Sigmoid colon (tissue), 3 donors: ENCODE data around the gene FILIP1.

Experiments
- POLR2A ChIP-seq, 2 donors: fragments of 450-650 bp; IDR thresholded peaks; one replicate each; pipeline ENCODE4 v1.6.1; 2016; ENCODE audit warnings: antibody characterized with exemption in 2 of 2, mild to moderate bottlenecking in 2 of 2, moderate library complexity in 2 of 2
- TF ChIP-seq, protein P1 (sequence below), 4 experiments: fragments of 450-650 bp in 3 of 4; fragments of 200-600 bp in 1 of 4; IDR thresholded peaks; one replicate each; pipeline ENCODE4 v1.5.1; 2016 to 2019; ENCODE audit warnings: antibody characterized with exemption in 4 of 4, mild to moderate bottlenecking in 3 of 4, moderate library complexity in 2 of 4

DNA sequence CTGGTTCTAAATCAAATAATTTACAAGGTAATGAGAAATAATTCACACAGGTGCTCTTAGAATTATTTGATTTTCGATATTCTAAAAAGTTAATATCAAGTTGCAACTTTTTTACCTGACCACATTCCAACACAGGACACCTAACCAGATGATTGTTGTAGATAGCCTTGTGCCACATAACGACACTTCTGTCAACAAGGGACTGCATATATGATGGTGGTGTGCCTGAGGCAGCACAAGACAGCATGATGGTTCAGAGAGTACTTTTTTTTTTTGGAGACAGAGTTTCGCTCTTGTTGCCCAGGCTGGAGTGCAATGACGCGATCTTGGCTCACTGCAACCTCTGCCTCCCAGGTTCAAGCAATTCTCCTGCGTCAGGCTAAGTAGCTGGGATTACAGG is 142.8 kb downstream of the FILIP1 start:
- no peak for TF ChIP-seq POLR2A (IDR thresholded peaks at IDR 0.05)
- TF ChIP-seq, protein P1, sequence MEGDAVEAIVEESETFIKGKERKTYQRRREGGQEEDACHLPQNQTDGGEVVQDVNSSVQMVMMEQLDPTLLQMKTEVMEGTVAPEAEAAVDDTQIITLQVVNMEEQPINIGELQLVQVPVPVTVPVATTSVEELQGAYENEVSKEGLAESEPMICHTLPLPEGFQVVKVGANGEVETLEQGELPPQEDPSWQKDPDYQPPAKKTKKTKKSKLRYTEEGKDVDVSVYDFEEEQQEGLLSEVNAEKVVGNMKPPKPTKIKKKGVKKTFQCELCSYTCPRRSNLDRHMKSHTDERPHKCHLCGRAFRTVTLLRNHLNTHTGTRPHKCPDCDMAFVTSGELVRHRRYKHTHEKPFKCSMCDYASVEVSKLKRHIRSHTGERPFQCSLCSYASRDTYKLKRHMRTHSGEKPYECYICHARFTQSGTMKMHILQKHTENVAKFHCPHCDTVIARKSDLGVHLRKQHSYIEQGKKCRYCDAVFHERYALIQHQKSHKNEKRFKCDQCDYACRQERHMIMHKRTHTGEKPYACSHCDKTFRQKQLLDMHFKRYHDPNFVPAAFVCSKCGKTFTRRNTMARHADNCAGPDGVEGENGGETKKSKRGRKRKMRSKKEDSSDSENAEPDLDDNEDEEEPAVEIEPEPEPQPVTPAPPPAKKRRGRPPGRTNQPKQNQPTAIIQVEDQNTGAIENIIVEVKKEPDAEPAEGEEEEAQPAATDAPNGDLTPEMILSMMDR (IDR thresholded peaks at IDR 0.05): no peak
